Left kidney (tissue), 2 donors: ENCODE results near the gene ELOVL6. TPM values are rescaled to one million over a fixed set of nuclear protein-coding genes. Genes with fewer than 3 reads are reported as not detected.
"Not testable (repeated sequence)": the region's sequence is repeated elsewhere in the genome, so short reads cannot be mapped to it uniquely, and the experiment has no call there.

Experiments
- DNase-seq: peaks from one replicate; pipeline ENCODE4 v3.0.0-alpha.2; 2013
- polyA plus RNA-seq: library from polyadenylated mRNA; unstranded; fragments of 120-200 nt; gene quantifications from one replicate; pipeline ENCODE4 v1.2.1, GENCODE V29; 2013; ENCODE audit not compliant: insufficient read length

The ELOVL6 gene
- polyA plus RNA-seq, 1 donor: 38.2 TPM

DNA sequence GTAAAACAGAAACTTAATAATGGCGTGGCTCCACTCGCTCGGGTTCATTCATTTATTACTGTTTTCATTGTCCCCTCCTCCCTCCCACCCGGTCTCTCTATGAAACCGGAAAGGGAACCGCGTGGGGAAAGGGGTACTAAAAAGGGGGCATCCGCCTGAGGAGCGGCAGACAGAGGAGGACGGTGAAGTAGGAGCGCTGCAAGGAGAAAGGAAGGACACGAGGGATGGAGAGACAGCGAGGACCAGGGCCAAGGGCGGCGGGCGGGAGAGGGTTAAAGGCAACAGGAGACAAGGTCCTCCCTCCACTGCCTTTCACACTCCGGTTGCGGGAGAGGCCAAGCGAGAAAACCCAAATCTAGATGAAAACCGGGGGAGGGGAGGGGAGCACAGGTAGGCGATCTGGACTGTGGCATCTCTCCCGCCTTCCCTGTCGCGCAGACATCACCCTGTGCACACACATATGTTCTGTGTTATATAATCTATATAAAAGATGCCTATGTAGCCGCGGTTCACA, 829 bp downstream of the ELOVL6 start:
- peak; percentile 65 for DNase-seq

DNA sequence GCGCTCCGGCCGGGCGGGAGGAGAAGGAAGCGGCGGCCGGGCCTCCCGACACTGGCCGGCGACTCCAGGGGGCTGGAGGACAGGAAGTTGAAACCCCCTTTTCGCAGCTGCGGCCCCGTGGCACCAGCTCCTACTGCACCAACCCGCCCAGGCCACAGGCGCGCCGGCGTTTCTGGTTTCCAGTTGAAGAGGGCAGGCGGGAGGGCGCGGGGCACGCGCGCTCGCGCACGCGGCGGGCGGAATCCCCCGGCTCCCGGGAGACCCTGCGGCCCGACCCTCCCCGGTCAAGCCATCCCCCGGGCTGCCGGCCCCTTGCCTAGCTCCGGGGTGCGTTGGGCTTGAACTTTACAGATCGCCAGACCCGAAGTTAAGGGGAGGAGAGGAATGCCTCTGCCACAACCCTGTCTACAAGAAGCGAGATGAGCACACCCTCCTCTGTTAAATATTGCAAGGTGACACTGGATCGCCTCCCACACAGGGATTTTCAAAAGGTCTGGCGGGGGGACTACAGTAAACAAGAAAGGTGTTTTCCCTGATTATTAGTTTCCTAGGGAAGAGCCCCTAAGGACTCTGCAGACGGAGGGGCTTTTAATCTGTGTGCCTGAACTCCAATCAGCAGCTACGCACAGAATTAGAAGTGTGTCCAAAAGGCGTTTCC, 1.4 kb downstream of the ELOVL6 start:
- DNase-seq: peak; percentile 56

DNA sequence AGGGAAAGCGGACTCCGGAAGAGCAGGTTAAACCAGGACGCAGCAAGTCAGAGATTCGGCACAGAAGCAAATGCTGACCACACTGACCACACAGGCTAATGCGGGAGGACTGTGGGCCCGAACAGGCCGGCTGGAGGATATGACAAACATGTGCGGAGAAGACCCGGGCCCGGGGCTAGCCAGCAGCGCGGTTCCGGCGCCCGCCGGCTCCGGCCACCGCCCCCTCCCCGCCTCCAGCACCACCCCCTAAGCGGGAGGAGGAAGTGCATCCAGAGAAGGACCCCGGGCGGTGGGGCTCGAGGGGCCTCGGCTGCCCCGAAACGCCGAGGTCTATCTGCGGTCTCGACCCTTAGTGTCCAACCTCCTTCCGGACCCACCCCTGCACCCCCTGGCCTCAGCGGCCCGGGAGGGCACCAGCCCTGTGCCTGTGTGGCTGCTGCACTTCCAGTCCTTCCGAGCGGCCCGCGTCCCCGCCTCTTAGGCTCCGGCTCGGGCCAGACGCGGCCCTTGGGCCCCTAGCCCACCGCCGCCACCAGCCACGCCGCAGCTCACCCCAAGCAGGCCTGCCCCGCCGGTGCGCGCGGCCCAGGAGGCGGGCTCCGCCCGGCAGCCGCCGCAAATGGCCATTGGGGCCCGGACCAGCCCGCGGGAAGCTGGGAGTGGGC, 2.1 kb downstream of the ELOVL6 start:
- DNase-seq: peak; percentile 67

DNA sequence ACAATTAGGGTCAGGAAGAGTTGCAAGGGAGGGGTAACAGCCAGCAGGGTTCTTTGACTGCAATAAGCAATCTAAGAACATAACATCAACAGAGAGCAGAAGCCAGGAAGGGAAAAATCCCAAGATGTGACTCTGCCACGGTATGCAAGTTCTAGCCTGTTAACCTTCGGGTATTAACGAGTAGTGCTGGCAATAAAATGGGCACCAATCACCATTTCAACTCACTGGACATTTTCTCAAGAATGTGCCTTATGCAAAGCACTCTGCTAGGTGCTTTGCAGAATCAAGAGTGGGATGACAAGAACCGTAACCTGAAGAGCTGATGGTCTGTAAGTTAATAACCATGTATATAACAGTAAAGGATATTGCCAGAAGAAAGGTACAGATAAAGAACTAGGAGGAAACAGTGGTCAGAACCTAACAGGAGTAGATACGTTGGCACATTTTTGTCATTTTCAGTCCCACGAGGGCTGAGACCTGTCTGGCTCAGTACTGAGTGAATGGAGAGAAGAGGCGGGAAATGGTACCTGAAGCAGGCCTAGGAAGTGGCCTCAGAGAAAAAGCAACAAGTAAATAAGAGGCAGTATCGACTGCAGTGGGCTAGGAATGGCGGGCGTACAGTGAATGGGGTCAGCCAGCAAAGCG, 2.7 kb downstream of the ELOVL6 start:
- no peak for DNase-seq

DNA sequence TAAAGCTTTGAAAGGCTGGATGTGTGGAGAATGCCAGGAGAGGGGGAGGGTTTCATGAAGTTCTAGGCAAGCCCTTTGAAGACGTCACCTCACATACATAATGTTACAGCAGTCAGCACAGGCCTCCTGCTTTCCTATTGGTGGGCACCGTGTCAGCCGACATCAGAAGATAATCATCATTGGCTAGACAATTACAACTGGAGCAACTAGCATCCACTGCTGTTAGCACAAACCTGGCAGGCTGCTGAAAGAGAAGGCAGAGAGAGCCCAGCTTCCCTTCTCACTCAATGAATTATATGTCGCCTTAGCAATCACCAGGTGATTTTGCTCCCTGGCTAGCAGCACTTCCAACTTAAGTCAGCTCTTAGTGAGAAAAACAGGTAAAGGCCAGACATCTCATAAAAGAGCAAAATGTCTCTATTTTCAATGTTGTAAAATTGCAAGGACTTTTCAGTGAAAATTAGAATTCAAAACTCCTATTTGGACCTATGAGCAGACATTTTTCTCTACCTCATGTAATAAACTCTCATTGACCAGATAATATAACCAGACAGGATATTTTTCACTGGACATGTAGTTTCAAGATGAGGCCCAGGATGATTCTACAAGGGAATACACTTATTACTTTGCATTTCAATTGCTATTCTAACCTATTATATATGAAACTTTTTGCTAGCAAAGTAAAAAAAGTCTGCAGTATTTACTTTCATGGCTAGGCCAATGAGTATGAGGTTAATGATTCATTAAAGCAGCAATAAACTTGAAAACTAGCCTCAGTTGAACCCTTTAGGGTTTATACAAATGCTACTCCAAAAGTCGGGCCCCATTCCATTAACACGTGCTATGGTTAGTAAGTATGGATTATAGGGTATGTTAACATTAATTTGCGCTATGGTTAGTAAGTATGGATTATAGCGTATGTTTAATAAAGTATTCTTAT, 4.3 kb downstream of the ELOVL6 start:
- peak; percentile 87 for DNase-seq

DNA sequence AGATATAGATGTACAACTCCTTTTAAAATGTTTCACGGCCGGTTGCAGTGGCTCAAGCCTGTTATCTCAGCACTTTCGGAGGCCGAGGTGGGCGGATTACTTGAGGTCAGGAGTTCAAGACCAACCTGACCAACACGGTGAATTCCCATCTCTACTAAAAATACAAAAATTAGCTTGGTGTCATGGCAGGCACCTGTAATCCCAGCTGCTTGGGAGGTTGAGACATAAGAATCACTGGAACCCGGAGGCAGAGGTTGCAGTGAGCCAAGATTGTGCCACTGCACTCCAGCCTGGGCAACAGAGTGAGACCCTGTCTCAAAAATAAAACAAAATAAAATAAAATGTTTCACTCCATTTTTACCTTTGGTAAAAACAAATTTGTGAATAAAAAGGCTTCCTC, 5.1 kb downstream of the ELOVL6 start:
- DNase-seq: not testable (repeated sequence)

DNA sequence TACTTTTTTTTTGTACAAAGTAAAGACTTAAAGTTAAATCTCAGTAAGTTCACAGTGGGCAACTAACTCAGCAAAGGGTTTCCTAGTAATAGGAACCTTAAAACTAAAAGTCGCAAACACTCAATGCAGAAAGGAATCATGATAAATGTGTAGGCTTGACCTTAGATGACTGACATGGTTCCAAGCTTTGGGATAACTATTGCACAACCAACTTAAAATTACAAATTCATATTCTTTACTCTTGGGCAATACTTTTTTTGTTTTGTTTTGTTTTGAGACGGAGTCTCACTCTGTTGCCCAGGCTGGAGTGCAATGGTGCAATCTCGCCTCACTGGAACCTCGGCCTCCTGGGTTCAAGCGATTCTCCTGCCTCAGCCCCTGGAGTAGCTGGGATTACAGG, 8.2 kb downstream of the ELOVL6 start:
- no peak for DNase-seq

DNA sequence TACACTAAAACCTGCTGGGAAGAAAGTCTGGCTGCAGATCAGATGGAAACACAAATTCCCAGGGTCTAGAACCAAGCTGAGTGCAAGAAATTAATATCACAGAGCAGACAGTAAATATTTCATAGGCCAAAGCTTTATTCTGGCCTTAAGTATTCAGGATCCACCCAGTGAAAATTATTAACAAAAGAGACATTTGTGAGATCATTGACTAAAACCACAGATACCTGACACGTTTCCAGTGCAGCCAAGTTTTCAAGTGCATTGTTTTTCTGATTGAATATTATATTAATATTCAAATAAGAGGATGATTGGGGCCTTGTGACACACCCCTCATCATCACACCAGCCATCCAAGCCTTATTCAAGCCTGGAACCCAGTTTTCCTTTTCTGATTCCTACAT, 10.3 kb downstream of the ELOVL6 start:
- DNase-seq: no peak

DNA sequence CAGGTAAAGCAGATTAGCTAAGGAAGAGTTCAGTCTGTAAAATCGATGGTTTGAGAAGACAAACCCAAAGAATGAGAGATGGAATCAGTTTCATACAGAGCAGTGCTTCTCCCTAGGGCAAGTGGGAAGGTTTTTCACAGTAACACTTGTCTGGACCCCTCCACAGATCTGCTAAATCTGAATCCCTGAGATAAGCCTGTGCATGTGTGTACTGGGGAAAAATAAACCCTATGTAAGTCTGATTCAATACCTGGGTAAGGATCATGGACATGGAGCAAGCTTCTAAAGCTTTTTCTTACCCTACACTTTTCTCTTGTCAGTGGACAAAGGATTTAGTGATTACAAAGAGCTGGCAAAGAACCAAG, 13.6 kb downstream of the ELOVL6 start:
- DNase-seq: no peak

DNA sequence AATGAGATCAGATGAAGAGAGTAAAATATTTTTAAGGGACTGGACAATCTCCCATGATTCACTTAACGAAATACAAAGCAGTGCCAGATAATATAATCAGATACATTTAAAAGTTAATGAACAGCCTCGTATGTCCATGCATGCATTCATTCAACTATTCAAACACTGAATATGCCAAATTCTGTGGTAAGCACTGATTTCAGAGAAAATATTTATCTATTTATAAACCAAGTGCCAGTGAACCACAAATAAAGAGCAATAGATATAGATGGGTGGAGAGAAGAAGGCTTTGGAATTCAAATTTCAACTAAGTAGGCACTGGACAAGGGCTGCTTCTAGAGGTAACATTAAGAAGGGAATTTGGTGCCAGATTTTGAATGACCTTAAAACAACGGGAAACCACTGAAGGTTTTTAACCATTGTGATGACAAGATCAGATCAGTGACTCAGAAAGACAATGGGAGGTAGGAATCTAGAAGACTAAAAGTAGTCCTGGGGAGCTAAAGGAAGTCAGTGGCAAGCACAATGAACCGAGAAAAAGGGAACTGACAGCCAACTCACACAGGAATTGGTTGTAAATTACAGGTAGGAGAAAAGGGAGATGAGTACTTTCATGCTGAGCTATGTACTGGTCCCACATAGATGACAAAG, 14.2 kb downstream of the ELOVL6 start:
- DNase-seq: no peak

DNA sequence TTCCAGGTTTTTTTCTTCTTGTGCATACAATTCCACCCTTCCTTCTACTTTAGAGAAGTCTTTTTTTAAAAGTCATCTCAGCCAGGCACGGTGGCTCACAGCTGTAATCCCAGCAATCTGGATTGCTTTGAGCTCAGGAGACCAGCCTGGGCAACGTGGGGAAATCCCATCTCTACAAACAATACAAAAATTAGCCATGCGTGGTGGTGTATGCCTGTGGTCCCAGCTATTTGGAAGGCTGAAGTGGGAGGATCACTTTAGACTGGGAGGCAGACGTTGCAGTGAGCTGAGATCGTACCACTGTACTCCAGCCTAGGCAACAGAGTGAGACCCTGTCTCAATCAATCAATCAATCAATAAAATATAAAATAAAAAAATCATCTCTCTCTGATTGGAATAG, 14.8 kb downstream of the ELOVL6 start:
- DNase-seq: no peak

DNA sequence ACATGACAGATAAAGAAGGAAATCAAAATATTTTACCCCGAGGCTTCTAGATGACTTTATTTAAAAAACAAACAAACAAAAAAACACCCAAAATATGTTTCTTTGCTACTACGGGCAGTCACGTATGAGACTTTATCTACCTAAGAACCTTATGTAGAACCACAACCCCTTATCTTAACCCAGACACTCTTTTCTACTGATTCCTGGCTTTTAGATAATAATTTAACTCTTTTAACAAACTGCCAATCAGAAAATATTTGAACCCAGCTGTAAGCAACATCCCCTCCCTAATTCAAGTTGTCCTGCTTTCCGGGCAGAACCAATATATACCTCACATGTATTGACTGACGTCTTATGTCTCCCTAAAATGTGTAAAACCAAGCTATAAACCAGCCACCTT, 15.4 kb downstream of the ELOVL6 start:
- no peak for DNase-seq

DNA sequence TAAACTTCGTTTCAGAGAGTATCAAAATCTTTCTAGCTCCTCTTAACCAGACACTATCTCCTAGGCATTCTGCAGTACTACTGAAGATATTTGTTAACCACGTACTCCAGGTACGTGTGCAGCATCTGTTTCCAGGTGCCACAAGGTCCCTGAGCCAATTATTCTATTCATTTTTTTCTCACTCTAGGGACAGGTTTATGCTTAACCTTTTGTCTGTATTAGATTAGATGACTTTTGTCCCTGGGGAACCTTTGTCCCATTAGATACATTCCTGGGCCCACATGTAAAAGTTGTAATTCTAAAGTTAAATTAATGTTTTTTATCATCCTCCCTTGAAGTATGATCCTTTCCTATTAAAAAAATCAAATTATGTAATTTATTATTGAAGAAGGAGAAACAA, 16.5 kb downstream of the ELOVL6 start:
- DNase-seq: no peak

DNA sequence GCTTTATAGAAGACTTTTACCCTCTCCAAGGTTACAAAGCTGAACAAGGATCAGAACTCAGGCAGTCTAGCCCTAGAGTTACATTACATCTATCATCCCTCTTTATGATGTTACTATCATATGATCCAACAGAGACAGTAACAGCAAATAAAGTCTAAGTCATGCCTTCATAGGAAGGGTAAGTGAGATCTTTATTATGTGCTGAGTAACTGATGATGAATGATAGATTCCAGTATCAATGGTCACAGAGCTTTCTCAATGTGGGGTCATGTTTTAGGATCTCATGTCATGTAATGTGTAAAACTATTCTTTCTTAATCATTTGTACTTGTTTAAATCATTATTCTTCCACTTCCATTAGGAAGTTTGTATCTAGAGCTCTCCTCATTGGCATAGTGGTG, 22.8 kb downstream of the ELOVL6 start:
- no peak for DNase-seq

DNA sequence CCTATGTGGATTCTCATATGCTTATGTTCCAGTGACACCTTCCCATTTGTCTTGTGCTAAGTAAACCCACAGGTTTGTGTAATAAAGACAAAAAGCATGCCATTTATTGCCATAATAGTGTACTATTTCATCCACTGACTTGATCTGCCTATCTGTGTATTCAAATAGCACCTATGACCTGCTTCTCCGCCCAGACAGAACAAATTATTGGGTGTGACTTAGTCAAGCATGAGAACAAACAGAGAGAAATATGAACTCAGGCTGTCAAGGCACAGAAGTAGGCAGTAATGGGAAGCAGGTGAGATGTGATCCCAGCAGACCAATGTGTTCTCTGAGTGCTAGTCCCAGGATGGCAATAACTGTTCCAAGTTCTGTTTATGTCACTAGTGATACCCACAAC, 25.4 kb downstream of the ELOVL6 start:
- DNase-seq: no peak

DNA sequence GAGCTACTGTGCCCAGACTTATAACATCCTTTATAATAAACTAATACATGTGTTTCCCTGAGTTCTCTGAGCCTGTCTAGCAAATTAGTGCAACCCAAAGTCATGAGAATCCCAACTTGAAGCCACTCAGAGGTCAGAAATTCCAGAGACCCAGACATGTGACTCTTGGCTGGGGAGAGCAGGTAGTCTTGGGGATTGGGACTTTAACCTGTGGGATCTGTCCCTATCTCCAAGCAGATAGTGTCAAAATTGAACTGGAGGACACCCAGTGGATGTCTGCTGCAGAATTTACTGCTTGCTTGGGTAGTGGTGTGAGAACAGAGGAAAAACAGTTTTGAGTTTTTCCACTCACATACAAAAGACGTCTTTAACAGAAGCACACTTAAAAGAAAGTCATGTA, 26.4 kb downstream of the ELOVL6 start:
- DNase-seq: no peak

DNA sequence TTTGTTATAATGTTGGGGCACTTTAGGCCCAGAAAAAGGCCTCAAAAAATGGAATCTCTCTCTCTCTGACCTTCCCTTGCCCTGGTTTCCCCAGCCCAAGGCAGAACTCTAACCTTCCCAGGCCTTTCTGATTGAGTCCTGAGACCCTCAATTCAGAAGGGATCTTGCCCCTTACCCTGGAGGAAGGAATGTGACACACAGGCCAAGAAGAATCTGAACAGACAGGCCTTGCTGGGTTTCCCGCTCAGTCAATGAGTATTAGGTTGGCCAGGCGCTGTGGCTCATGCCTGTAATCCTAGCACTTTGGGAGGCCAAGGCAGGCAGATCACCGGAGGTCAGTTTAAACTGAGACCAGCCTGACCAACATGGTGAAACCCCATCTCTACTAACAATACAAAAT, 27.6 kb downstream of the ELOVL6 start:
- DNase-seq: no peak

DNA sequence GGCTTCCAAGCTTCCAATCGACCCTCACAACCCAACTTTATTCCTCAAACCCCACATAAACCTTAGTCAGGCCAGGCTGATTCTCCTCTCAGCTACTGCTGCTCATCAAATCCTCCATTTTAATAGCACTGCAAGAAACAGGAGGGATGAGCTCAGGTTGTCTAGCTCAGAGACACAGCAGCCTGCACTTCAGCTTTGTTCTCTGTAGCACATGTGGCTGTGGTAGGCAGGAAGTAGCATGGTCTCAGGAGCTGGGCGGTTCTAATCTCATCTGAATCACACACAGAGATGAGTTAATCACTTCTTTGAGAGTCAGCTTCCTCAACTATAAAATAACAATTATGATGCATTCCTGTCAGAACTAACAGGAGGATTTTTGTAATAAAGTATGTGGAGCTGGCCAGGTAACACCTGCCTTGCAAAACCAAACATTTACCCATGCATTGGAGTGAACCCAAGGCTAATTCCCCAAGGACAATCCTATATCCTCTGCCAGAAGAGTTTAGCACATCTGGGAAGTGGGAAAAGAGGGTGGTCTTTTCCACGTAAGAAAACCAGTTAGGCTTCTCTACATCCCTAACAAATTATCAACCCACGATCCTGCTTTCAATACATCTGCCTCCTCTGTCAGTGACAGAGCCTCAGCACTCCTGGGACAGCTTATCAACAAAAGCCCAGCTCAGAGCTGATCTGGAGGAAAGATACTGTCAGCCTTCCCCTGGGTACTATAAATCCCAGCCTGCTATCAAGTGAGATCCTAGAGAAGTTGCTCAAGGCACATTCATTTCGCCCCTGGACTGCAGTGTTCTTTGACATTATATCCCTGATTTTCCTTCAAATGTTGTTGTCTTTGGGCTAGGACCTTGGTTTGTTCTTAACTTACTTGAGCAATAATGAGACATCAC, 32.8 kb downstream of the ELOVL6 start:
- DNase-seq: no peak

DNA sequence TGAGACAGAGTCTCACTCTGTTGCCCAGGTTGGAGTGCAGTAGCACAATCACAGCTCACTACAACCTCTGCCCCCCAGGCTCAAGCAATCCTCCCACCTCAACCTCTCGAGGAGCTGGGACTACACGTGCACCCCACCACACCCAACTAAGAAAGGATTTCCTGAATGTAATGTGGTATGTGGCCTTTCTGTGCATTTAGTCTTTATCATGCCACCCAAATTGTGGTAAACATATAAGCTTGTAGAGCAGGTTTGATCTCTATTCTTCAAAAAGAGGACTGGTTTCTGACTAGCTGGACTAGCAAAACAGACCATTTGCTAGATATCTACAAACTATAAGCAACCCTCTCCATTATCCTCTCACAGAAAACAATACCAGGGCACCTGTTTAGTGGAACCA, 33.6 kb downstream of the ELOVL6 start:
- DNase-seq: no peak

DNA sequence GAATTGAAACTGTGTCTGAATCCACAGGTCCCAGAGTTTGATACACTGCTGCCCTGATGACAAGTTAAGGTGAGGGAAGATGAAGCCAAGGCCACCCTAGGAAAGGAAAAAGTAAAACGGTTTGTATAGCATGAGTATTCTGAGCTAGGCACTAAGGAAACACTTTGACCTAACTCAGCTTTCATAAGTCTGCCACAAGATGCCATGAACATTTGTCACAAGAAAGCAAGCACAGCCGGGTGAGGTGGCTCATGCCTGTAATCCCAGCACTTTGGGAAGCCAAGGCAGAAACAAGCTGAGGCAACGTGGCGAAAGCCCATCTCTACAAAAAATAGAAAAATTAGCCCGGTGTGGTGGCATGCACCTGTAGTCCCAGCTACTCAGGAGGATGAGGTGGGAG, 34.2 kb downstream of the ELOVL6 start:
- DNase-seq: no peak
